Subcutaneous adipose tissue (tissue), 4 donors: ENCODE data around the gene MYO1E. TPM values are rescaled to one million over a fixed set of nuclear protein-coding genes. Genes with fewer than 3 reads are reported as not detected.

Experiments
- CTCF ChIP-seq: fragments of 450-650 bp; IDR thresholded peaks from one replicate; pipeline ENCODE4 v1.5.1; 2016; ENCODE audit warnings: low read depth, mild to moderate bottlenecking, control low read depth, antibody characterized with exemption, moderate library complexity
- total RNA-seq, 4 donors: library from RNA; depleted of rRNA; stranded (reverse); fragments of >200 nt; gene quantifications; one replicate each; pipeline ENCODE4 v1.1.0, GENCODE V29; 2016

MYO1E gene
- total RNA-seq, 4 donors from 2014 or later: 34.1 to 188 (median 91.7) TPM

GRCh38 chr15:59369597-59369996 lies 3.1 kb downstream of the MYO1E start:
- TF ChIP-seq CTCF: no peak

- TF ChIP-seq CTCF: no peak
Observed at GRCh38 chr15:59367022-59367451, 5.6 kb downstream of the MYO1E start.

GRCh38 chr15:59366333-59367021 lies 6.2 kb downstream of the MYO1E start:
- no peak for TF ChIP-seq CTCF

- TF ChIP-seq CTCF: no peak
Observed at GRCh38 chr15:59364248-59364647, 8.4 kb downstream of the MYO1E start.

GRCh38 chr15:59362331-59362730 lies 10.3 kb downstream of the MYO1E start:
- no peak for TF ChIP-seq CTCF

- TF ChIP-seq CTCF: no peak
Observed at GRCh38 chr15:59360896-59361295, 11.8 kb downstream of the MYO1E start.

GRCh38 chr15:59360305-59360704 lies 12.4 kb downstream of the MYO1E start:
- TF ChIP-seq CTCF: no peak
